GM21381 (cell line): ENCODE results near the gene SF3A1.

ENCODE experiments used
- ATAC-seq: cut with Tn5 transposase; IDR thresholded peaks from one replicate; pipeline ENCODE4 v1.9.1; 2021; ENCODE audit warnings: mild to moderate bottlenecking, moderate library complexity; ENCODE audit not compliant: unreplicated experiment

SF3A1 gene

DNA sequence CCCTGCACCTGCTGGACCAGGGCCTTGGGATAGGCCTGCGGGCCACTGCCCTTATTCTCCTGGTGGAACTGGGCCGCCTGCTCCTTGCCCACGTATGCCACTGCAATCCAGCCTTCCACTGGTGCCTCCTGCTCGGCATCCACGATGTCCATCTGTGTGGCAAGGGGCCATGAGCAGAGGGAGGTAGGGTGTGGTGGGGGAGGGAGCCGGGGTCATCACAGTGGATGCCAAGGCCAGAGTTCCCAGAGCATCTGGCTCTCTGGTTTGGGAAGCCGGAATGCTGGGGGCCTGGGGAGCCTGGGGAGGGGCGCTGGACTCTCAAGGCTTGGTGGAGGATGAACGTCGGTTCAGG lies 29.9 kb upstream of the SF3A1 start:
- no peak for ATAC-seq

DNA sequence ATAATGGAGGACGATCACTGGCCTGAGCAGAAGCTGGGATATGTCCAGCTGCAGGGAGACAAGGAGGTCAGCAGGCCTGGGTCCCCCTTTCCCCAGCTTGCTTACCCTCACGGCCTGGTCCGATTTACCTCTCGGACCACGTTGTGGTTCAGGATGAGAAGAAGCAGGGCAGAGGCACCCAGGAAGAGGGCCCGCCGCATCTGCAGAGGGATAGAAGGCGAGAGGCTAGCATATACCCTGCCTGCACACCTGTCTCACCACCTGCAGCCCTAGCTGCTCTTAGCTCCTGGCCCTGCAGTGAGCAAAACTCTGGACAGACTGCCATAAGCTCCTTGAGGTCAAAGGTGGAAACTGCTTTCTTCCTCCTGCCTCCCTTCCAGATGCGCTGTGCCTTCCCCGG lies 29.2 kb upstream of the SF3A1 start:
- ATAC-seq: no peak

DNA sequence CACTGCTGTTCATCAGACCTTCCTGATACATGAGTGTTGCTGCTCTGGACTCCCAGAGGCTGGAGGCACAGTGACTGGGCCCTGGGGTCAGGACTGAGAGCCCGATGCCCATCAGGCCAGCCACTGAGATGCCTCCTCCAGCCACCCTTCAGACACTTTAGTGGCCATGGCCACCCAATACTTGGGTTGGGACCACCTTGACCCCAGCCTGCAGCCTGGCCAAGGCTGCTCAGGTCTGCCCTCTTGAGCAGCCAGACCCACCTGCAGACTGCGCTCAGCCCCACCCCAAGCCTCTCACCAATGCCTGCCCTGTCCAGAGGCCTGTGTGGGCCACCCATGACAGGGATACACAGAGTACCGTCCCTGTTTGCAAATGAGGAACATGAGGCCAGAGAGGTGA lies 26.4 kb upstream of the SF3A1 start:
- no peak for ATAC-seq

DNA sequence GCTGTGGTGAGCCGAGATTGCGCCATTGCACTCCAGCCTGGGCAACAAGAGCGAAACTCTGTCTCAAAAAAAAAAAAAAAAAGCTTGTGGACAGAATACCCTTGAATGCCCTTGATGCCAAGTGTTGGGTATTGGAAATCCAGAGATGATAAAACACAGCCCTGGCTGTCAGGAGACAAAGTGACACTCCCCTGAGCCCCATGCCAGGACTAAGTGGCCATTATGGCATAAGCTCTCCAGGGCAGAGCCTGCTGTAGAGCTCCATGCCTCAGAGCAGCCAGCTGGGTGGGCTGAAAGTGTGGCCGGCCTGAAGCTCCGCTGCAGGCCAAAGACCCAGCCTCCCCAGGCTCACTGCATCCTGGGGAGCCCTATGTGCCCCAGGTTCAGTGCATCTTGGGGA lies 25.6 kb upstream of the SF3A1 start:
- no peak for ATAC-seq

DNA sequence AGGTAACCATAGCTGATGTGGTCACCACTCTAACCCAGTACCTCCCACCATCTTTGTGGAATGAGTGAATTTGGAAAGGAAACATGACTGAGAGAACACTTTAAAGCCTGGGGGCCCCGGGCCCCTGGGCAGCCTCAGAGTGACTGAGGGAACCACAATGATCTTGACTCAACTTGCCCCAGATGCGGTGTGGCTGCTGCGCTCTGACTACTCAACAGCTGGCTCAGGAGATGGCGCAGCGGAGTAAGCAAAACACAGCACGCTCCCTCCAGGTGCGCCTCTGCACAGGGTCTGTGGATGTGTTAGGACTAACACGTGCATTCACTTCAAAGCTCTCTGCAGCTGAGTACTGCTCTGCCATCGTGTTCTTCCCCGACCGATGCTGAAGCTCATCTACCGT lies 24.6 kb upstream of the SF3A1 start:
- ATAC-seq: no peak

DNA sequence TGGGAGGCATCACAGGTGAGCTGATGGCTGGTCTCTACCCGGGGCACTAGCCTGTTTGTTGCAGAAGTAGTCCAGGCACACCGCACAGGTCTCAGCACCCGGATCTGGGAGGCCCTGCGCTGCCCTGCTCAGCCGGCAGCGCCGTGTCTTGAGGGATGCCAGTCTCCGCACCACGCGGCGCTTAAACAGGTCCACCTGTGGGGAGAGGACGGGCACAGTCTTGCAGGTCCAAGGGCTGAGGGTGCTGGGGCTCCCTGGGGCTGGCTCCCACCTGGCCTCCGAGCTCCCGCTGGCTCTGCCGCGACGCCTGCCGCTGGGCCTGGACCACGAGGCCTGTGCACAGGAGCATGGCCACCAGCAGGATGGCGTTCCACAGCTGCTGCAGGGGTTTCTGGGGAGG lies 23.3 kb upstream of the SF3A1 start:
- no peak for ATAC-seq

DNA sequence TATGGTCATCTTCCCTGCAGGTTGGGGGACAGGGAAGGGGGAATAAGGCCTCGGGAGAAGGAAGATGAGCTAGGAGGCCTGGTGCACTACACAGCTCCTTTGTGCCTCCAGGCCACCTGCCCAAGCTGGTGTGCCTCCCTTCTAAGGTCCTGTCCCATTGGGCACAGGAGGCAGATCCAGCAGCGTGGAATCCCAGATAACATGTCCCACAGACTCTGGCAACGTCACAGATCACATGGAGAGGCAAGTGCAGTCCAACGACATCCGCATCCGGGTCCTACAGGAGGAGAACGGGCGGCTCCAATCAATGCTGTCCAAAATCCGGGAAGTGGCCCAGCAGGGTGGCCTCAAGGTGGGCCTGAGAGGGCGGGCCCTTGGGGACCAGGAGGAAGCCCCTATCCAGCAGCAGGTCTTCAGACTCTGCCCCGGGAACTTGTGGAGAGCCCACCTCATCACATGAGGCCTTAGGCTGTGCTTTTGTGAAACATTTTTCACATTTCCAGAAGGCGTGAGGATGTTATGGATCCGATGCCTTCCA lies 18.7 kb upstream of the SF3A1 start:
- ATAC-seq: no peak

DNA sequence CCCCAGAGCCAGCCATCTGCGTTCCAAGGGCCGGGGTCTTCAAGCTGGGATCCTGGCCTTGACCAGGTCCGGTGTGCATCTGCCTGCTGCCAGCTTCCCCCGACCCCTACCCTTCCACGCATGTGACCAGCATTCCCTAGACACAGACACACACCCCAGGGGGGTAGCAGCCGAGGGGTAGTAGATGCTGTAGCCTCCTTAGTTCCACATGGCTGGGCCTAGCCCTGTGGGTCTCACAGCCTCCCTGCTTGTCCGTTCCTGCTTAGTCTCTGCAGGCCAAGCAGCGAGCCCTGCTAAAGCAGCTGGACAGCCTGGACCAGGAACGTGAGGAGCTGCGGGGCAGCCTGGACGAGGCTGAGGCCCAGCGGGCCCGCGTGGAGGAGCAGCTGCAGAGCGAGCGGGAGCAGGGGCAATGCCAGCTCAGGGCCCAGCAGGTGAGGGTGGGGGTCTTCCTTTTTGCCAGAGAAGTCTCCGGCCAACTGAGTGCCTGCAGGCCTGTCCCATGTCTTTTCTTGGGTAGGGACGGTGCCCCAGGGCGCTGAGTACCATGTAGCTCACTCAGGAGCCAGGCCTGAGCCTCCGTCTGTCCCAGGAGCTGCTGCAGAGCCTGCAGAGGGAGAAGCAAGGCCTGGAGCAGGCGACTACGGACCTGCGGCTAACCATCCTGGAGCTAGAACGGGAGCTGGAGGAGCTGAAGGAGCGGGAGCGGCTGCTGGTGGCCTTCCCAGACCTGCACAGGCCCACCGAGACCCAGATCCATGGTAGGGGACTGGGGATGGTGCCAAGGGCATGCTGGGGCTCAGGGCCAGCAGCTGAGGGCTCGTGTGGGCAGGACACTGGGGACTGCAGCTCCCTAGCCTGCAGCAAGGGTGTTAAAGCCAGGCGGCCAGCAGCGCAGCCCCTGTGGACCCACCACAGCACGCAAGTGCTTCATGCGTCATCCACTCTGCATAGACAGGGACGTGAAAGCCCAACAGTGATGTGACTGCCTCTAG lies 16.9 kb upstream of the SF3A1 start:
- no peak for ATAC-seq

DNA sequence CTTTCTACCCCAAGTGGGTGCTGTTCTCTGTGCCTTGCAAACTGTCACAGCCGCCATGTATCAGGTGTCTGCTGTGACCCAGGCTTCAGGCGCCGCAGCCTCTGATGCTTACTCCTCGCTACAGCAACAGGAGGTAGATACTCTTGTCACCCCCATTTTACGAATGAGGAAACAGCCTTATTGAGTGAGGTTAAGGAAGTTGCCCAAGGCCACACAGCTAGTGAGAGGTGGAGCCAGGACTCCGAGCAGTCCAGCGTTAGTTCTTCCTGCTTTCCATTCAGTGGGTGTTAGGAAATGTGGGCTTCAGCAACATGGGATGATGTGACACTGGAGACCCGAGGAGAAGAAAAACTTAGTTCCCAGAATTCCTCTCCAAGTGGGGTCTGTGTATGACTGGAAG lies 16.2 kb upstream of the SF3A1 start:
- ATAC-seq: no peak

DNA sequence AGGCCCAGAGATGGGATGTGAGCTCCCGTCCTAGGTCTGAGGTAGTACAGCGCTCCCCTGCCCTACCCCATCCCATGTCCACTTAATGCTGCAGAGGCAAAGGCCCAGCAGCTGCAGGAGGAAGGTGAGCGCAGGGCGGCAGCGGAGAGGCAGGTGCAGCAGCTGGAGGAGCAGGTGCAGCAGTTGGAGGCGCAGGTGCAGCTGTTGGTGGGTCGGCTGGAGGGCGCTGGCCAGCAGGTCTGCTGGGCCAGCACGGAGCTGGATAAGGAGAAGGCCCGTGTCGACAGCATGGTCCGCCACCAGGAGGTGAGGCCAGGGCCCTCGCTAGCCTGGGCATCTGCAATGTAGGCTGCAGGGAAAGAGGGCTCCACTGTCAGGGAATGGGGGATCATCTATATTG lies 15.3 kb upstream of the SF3A1 start:
- ATAC-seq: no peak

DNA sequence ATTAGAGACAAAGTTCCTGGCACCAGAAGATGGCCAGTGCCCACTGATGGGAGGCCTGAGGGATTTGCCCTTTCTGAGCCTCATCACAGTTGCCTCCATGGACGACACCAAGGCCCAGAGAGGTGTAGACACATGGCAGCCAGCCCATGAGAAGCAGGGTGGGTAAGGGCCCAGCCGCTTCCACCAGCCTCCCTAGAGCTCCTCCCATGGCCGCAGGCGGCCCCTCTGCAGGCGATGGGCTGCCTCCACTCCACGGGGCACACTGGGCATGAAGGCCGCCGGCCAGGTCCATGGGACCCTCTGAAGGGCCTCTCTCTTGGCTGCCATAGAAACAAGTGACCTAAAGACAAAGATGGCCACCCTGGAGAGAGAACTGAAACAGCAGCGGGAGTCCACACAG lies 14.6 kb upstream of the SF3A1 start:
- no peak for ATAC-seq

DNA sequence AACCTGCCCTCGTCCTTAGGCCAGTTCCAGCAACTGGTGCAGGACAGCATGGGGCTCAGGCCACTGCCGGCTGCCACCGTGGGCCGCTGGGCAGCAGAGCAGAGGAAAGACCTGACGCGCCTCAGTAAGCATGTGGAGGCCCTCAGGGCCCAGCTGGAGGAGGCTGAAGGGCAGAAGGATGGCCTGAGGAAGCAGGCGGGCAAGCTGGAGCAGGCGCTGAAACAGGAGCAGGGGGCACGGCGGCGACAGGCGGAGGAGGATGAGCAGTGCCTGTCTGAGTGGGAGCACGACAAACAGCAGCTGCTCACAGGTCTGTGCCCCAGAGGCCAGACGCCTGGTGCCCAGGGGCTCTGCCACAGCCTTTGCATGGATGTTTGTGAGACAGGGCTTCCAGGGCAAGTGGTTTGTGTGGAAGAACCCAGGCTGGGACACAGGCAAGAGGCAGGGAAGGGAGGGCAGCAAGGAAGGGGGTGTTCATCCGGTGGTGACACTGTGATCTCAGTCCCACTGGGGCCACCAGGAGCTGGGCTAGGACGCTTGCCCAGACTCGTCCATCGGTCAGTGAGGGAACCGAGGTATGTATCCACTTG lies 14.0 kb upstream of the SF3A1 start:
- ATAC-seq: no peak

DNA sequence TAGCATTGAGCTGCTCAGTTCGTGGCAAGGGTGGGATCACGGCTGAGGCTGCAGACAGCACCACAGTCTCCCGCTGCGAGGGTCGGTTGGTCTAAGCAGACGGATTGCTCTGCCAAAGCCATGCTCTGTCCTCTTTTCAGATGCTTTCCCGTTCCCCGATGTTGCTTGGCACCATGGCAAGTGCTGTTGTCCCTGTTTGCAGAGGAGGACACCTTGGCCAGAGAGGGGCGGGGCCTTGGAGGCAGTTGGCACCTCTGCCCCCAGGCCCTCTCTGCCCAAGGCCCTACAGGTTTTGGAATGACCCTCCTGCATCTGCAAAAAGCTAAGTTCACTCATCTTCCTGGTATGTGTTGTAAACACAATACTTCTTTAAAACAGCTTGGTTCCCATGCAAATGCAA lies 11.7 kb upstream of the SF3A1 start:
- ATAC-seq: no peak

DNA sequence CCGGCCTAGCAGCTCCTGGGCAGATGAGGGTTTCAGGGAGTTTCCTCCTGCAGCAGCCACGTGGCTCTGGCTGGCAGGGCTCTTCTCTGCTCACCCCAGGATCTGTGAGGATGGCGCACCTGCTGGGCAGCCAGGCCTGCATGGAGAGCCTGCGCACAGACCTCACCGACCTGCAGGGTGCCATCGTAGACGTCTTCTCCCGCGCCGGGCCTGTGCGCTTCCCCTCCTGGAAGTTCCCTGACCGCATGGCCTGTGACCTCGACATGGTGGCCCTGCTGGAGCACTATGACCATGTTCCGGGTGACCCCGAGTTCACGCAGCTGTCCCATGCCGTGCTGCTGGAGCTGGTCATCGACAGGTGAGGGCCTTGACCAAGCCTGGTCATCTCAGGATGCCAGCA lies 9.2 kb upstream of the SF3A1 start:
- no peak for ATAC-seq

DNA sequence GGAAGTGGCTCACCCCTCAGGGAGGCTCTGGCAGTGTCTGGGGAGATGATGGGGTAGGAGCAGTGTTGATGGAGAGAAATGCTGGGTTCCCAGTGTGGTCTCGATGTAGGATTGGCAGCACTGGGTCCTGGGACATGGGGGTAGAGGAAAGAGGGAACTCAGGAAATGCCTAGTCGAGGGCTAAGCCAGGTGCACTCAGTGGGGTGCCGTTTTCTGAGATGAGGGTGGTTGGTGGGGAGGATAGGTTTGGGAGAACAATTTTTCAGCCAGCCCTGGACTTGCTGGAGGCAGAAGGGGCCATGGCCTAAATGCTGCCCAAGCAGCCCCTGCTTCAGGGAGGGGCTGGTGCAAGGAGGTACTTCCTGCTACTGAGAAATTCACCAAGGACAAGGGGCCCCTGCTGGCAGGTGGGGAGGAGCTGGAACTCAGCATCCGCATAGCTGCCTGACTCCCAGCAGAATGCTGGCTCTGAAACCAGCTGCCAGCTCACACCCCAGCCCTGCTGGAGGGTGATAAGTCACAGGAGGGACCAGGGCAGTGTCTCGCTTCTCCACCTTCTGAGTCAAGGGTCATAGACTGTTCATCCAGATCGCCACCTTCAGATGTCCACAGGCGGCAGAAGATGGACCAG lies 6.1 kb upstream of the SF3A1 start:
- no peak for ATAC-seq

DNA sequence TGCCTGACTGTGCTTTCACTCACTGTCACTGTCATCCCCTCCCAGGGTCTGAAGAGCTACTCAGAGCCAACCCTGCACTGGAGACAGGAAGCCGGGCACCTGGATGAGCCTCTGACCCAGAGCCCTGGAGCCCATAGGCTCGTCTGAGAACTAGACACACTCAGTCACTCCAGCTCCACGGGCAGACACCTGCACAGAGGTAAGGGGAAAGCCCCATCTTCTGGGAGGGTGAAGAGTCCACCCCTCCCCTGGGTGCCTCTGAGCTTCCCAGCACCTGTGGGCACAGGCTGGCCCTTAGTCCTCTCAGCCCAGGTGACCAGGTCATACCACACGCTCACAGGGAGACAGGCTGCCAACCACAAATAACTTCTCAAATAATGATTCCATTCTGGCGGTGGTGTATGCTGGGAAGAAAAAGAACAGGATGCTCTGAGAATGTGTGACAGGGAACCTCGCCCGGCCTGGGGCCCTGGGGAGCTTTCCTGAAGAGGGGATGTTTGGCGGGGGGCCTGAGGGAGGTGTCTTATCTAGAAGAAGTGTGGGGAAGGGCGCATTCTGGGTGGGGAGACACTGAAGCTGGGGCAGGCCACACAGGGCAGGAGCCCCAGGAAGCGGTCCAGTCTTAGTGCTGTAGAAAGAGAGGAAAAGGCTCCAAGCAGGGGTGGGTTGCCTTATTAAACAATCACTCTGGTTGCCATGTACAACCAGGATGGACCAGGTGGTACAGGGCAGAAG lies 5.4 kb upstream of the SF3A1 start:
- ATAC-seq: no peak

DNA sequence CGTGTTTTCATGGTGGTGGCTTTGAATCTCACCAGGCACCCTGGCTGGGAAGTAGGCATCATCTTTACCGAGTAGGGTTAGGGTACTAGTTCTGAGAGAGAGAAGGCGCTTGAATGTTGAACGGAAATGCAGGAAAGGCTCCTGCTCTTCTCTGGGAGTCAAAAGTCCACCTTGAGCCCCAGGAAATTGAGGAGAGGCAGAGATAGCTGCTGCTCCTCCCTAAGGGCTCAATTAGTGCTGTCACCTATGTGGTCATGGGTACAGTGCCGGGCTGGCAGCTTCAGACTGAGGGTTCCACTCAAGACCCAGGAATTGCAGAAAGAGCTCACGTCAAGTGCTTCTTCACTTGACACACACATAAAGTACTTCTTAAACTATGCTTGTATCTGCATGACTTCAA lies 1.8 kb upstream of the SF3A1 start:
- no peak for ATAC-seq

DNA sequence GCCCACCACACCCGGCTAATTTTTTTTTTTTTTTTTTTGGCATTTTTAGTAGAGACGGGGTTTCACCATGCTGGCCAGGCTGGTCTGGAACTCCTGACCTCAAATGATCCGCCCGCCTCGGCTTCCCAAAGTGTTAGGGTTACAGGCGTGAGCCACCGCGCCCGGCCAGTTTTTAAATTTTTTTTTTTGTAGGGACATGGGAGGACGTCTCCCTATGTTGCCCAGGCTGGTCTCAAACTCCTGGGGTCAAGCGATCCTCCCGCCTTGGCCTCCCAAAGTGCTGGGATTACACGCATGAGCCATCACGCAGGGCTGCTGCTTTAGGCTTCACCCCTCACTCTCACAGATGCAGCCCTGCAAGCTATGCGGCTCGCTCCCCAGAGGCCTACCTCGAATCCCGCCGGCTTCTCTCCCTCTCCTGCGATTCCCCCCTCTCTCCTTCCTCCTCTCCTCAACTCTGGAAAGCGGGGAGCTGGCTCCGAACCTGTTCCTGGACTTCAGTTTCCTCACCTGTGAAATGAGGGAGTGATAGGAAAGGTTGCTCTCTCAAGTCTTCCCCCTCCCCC lies 1.0 kb upstream of the SF3A1 start:
- ATAC-seq: no peak

DNA sequence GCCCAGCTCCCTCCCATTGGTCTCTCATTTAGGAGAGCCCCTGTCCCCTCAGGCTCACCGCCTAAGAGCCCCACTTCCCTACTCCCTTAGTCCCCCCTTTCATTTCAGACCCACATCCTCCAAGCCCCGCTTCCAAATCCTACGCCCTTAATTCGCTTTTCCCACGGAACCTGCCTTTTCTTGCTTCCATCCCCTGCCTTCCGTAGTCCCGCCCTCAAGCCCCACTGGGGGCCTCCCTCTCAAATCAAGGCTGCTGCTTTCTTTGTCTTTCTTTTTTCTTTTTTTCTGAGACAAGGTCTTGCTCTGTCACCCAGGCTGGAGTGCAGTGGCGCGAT lies 509 bp upstream of the SF3A1 start:
- ATAC-seq: no peak

DNA sequence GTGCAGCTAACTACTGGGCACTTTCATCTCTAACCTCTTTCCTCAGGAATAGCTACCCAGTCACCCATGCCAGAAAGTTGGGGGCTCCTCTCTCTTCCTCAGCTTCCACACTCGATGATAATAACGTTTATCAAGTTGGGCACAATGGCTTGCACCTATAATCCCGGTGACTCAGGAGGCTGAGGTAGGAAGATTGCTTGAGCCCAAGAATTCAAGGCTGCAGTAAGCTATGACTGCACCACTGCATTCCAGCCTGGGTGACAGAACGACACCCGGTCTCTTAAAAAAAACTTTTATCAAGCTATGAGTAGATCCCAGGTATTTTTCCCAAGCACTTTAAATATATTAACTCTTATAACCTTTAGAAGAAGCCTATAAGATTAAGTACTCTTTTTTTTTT lies 2.0 kb downstream of the SF3A1 start:
- no peak for ATAC-seq

DNA sequence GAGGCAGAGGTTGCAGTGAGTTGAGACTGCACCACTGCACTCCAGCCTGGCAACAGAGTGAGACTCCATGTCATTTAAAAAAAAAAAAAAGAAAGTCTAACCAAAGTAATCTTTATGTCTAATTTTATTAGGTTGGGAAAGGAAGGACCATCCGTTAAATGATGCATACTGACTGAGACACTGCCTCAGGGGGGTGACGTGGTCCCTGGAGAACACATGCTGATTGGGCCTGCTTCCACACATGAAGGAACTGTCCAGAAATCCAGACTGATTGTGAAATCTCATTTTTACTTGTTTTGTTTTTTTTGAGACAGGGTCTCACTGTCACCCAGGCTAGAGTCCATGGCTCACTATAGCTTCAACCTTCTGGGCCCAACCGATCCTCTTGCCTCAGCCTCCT lies 5.5 kb downstream of the SF3A1 start:
- ATAC-seq: no peak
